IPS-NIHi11 (cell line): ENCODE measurements around the gene MEOX2.

Experiments used
- DNase-seq: peaks from one replicate; pipeline ENCODE4 v3.0.0; 2012; ENCODE audit warnings: mixed read lengths, low spot score

MEOX2 gene

GRCh38 chr7:15681186-15681585 lies 5.3 kb downstream of the MEOX2 start:
- no peak for DNase-seq

- DNase-seq, result no peak
Measured at GRCh38 chr7:15680446-15680845, 6.0 kb downstream of the MEOX2 start.

- no peak for DNase-seq
Measured at GRCh38 chr7:15679306-15679705, 7.2 kb downstream of the MEOX2 start.

- no peak for DNase-seq
Measured at GRCh38 chr7:15678653-15679052, 7.8 kb downstream of the MEOX2 start.

GRCh38 chr7:15675379-15675778 lies 11.1 kb downstream of the MEOX2 start:
- no peak for DNase-seq

- no peak for DNase-seq
Measured at GRCh38 chr7:15674586-15674985, 11.9 kb downstream of the MEOX2 start.

GRCh38 chr7:15669443-15670090 lies 16.9 kb downstream of the MEOX2 start:
- DNase-seq, result no peak

GRCh38 chr7:15667991-15668390 lies 18.5 kb downstream of the MEOX2 start:
- DNase-seq, result no peak

GRCh38 chr7:15662451-15662850 lies 24.0 kb downstream of the MEOX2 start:
- no peak for DNase-seq

GRCh38 chr7:15658247-15658646 lies 28.2 kb downstream of the MEOX2 start:
- DNase-seq, result no peak

GRCh38 chr7:15652776-15653290 lies 33.6 kb downstream of the MEOX2 start:
- no peak for DNase-seq

GRCh38 chr7:15651693-15652092 lies 34.8 kb downstream of the MEOX2 start:
- DNase-seq, result no peak

GRCh38 chr7:15650787-15651186 lies 35.7 kb downstream of the MEOX2 start:
- DNase-seq, result no peak

GRCh38 chr7:15648461-15648961 lies 38.0 kb downstream of the MEOX2 start:
- no peak for DNase-seq

GRCh38 chr7:15647309-15647708 lies 39.2 kb downstream of the MEOX2 start:
- DNase-seq, result no peak

GRCh38 chr7:15643000-15643705 lies 43.3 kb downstream of the MEOX2 start:
- DNase-seq, result no peak

GRCh38 chr7:15628876-15629275 lies 57.6 kb downstream of the MEOX2 start:
- DNase-seq, result no peak

GRCh38 chr7:15626041-15626440 lies 60.4 kb downstream of the MEOX2 start:
- no peak for DNase-seq

GRCh38 chr7:15625466-15625865 lies 61.0 kb downstream of the MEOX2 start:
- DNase-seq, result no peak

GRCh38 chr7:15621468-15621867 lies 65.0 kb downstream of the MEOX2 start:
- DNase-seq, result no peak

- DNase-seq, result no peak
Measured at GRCh38 chr7:15620491-15621185, 65.8 kb downstream of the MEOX2 start.

GRCh38 chr7:15618275-15618674 lies 68.2 kb downstream of the MEOX2 start:
- DNase-seq, result no peak

GRCh38 chr7:15612205-15612604 lies 74.3 kb downstream of the MEOX2 start:
- DNase-seq, result no peak
